A673 (cell line): ENCODE measurements around the gene TYRO3. TPM values are rescaled to one million over a fixed set of nuclear protein-coding genes. Genes with fewer than 3 reads are reported as not detected.
"Not testable (repeated sequence)": the region's sequence is repeated elsewhere in the genome, so short reads cannot be mapped to it uniquely, and the experiment has no call there.

Experiments
- BruUV-seq: library from RNA; stranded (reverse); fragments of 400-500 nt; replicated peaks from 2 replicates; lab custom pipeline; 2021; lab: Mats Ljungman, UMichigan
- CTCF ChIA-PET: fragments of 300-600 bp; sonication (Branson Sonifier 250); formaldehyde crosslinking; loops from one replicate; lab custom pipeline; 2022; ENCODE audit warnings: antibody characterized with exemption; lab: Charles Lee
- POLR2A ChIA-PET: fragments of 300-600 bp; sonication (Branson Sonifier 250); formaldehyde crosslinking; loops from one replicate; lab custom pipeline; 2022; ENCODE audit warnings: antibody characterized with exemption; ENCODE audit not compliant: low non-redundant PET; lab: Charles Lee
- DNase-seq: peaks from one replicate; pipeline ENCODE4 v3.0.0-alpha.2; 2015; ENCODE audit warnings: low spot score
- H3K27ac ChIP-seq: fragments of 200-600 bp; sonication (generic); 2 replicates; pipeline ENCODE4 v1.5.1; 2016; ENCODE audit warnings: mixed run types, low read depth, mild to moderate bottlenecking, mixed read lengths, antibody characterized with exemption, low read length; ENCODE audit not compliant: poor library complexity, severe bottlenecking
- H3K27me3 ChIP-seq: fragments of 200-600 bp; sonication (generic); replicated peaks from 2 replicates; pipeline ENCODE4 v1.6.1; 2017; ENCODE audit warnings: mixed run types, low read depth, mild to moderate bottlenecking, mixed read lengths, antibody characterized with exemption, low read length; ENCODE audit not compliant: insufficient read depth, poor library complexity
- H3K36me3 ChIP-seq: fragments of 200-600 bp; sonication (generic); 2 replicates; pipeline ENCODE4 v1.6.1; 2016; ENCODE audit warnings: mixed run types, mild to moderate bottlenecking, mixed read lengths, antibody characterized with exemption, low read length; ENCODE audit not compliant: insufficient read depth, poor library complexity, severe bottlenecking
- H3K4me1 ChIP-seq: fragments of 200-600 bp; sonication (generic); 2 replicates; pipeline ENCODE4 v1.6.1; 2017; ENCODE audit warnings: mixed run types, mild to moderate bottlenecking, mixed read lengths, antibody characterized with exemption, low read length; ENCODE audit not compliant: insufficient read depth, poor library complexity, severe bottlenecking
- H3K4me3 ChIP-seq: fragments of 200-600 bp; sonication (generic); 2 replicates; pipeline ENCODE4 v1.5.1; 2016; ENCODE audit warnings: low read depth, mixed run types, mild to moderate bottlenecking, mixed read lengths, low read length; ENCODE audit not compliant: poor library complexity, severe bottlenecking
- H3K9me3 ChIP-seq: fragments of 200-600 bp; sonication (generic); 2 replicates; pipeline ENCODE4 v1.6.1; 2016; ENCODE audit warnings: mixed run types, low read depth, mild to moderate bottlenecking, mixed read lengths, antibody characterized with exemption, low read length; ENCODE audit not compliant: poor library complexity, severe bottlenecking
- EZH2 ChIP-seq: fragments of 200-600 bp; sonication (generic); IDR thresholded peaks from 2 replicates; pipeline ENCODE4 v1.6.1; 2017; ENCODE audit warnings: borderline replicate concordance, low read depth, mild to moderate bottlenecking, mixed read lengths, antibody characterized with exemption, low read length; ENCODE audit not compliant: poor library complexity, severe bottlenecking
- intact Hi-C: fragments of 100-400 bp; cut with micrococcal nuclease; formaldehyde crosslinking; loops from one replicate; pipeline ENCODE4 v1.10.0; 2022; ENCODE audit not compliant: unreplicated experiment
- total RNA-seq: library from RNA; stranded (reverse); gene quantifications from 2 replicates; pipeline ENCODE4 v1.2.3, GENCODE V29; 2021
- TF ChIP-seq, protein P1 (sequence below): fragments of 300-800, 200-600 bp; sonication (generic); conservative IDR thresholded peaks from 2 replicates; pipeline ENCODE4 v1.5.1; 2017; ENCODE audit warnings: low read depth, mild to moderate bottlenecking, antibody characterized with exemption, low read length, moderate library complexity, mixed read lengths

The TYRO3 gene
- total RNA-seq, 1 experiment from 2014 or later: 26.0 TPM

- intact Hi-C loops, H3K27me3 ChIP-seq, CTCF ChIA-PET, H3K27ac ChIP-seq, BruUV-seq, DNase-seq, H3K9me3 ChIP-seq, H3K36me3 ChIP-seq, POLR2A ChIA-PET, H3K4me1 ChIP-seq, H3K4me3 ChIP-seq: not testable (repeated sequence)
Measured at GRCh38 chr15:41589571-41589970, 30.6 kb downstream of the TYRO3 start.

GRCh38 chr15:41591217-41591616 lies 32.2 kb downstream of the TYRO3 start:
- H3K36me3 ChIP-seq, intact Hi-C loops, H3K27ac ChIP-seq, BruUV-seq, H3K4me1 ChIP-seq, H3K9me3 ChIP-seq, DNase-seq, POLR2A ChIA-PET, H3K27me3 ChIP-seq, H3K4me3 ChIP-seq: not testable (repeated sequence)
- CTCF ChIA-PET: interaction anchor here (1.3 kb wide), 1 partner anchor 12 kb away, joined by 4 read pairs; no protein-coding TSS in a partner anchor

DNA sequence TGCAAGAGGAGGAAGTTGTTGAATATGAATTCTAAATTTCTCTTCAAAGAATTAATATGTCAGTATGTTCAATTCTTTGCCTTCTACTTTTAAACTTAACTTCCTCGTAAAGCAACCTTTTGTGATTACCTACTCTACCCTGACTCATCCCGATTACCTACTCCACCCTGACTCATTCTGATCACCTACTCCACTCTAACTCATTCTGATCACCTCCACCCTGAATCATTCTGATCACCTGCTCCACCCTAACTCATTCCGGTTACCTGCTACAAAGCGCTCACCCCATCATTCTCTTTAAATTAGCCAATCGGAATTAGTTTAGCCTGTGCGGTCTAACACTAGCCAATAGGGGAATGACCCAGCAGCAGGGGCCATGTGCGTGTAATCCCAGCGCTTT lies 33.7 kb downstream of the TYRO3 start:
- H3K4me1 ChIP-seq, H3K4me3 ChIP-seq, intact Hi-C loops, CTCF ChIA-PET, H3K9me3 ChIP-seq, H3K36me3 ChIP-seq, H3K27ac ChIP-seq, H3K27me3 ChIP-seq, BruUV-seq, DNase-seq, POLR2A ChIA-PET: not testable (repeated sequence)

GRCh38 chr15:41594801-41595746 lies 36.1 kb downstream of the TYRO3 start:
- H3K27me3 ChIP-seq: no peaks in the 10 kb centered on the region
- CTCF ChIA-PET: no interaction called here
- intact Hi-C loops: no loop called here
- TF ChIP-seq, protein P1, sequence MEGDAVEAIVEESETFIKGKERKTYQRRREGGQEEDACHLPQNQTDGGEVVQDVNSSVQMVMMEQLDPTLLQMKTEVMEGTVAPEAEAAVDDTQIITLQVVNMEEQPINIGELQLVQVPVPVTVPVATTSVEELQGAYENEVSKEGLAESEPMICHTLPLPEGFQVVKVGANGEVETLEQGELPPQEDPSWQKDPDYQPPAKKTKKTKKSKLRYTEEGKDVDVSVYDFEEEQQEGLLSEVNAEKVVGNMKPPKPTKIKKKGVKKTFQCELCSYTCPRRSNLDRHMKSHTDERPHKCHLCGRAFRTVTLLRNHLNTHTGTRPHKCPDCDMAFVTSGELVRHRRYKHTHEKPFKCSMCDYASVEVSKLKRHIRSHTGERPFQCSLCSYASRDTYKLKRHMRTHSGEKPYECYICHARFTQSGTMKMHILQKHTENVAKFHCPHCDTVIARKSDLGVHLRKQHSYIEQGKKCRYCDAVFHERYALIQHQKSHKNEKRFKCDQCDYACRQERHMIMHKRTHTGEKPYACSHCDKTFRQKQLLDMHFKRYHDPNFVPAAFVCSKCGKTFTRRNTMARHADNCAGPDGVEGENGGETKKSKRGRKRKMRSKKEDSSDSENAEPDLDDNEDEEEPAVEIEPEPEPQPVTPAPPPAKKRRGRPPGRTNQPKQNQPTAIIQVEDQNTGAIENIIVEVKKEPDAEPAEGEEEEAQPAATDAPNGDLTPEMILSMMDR: no peak
- TF ChIP-seq EZH2: no peak
- no peak for DNase-seq
- H3K36me3 ChIP-seq: no peaks in the 10 kb centered on the region
- no peak overlapping the region for H3K4me3 ChIP-seq
- POLR2A ChIA-PET: no interaction called here
- no peaks in the 10 kb centered on the region for H3K4me1 ChIP-seq
- H3K27ac ChIP-seq: no peak overlapping the region
- H3K9me3 ChIP-seq: no peaks in the 10 kb centered on the region
- no TSS peak for BruUV-seq
